ENCODE results near the gene PTPN14.
"Not testable (repeated sequence)": the region's sequence is repeated elsewhere in the genome, so short reads cannot be mapped to it uniquely, and the experiment has no call there.

The PTPN14 gene

DNA sequence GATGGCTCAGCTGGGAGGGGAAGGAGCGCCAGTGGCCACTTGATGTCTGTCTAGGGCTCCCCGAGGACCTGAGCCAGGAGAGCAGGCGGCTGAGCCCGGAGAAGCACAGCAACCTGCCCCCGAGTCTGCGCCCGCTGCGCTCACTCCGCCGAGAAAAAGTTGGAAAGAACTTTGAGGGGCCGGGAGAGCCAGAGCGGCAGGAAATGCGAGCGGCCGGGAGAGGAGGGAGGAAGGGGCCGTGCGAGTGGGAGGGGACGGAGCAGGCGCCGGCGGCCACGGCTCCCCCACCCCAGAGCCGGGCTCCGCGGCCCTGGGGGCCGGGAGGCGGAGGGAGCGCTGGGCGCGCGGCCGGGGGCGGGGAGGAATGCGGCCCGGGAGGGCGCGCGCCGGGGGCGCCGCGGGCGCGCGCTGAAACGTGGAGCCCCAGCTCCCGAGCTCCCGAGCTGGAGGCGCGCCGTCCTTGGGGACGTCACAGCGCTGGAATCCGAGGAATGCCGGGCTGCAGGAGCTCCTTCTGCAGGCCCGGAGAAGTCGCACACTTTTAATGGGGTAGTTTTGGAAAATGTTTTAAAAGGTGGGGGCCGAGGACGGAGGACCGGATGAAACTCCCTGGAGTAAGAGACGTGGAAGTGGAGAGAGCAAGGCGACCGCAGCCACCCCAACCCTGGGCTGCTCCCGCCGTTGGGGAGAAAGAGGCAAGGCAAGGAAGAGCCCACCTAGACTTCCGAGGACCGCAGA, at the start of gene PTPN14:
PTPN14 (minus strand) TSS at position 167 of the 738 bp plus-strand sequence. CDS start 86,799 bp downstream, outside the sequence.
- no peak for DNase-seq (ENCODE audit: low read depth in 2 of 2)

DNA sequence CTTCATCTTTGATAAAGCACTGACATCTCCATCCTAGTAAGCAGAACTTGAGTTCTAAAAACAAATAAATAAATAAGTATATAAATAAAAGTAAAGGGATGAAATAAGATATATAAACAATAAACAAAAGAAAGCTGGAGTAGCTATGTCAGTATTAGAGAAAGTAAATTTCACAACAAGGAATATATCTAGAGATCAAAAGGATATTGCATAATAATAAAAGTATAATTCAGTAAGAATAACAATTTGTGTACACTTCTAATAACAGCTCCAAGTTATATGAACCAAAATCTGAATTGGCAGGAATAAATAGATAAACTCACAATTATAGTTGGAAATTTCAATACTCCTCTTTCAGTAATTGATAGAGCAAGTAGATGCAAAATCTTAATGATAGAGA, 41.8 kb upstream of the PTPN14 start:
- DNase-seq (ENCODE audit: low read depth in 2 of 2) = no peak

DNA sequence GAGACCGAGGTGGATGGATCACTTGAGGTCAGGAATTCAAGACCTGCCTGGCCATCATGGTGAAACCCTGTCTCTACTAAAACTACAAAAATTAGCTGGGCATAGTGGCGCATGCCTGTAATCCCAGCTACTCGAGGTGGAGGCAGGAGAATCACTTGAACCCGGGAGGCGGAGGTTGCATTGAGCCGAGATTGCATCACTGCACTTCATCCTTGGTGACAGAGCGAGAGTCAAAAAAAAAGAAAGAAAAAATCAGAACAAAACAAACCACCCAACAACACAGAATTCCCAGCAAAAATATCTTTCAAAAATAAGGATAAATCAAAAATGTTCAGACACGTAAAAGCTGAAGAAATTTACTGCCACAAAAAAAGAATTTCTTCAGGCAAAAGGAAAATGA, 40.5 kb upstream of the PTPN14 start:
- DNase-seq (ENCODE audit: low read depth in 2 of 2) = not testable (repeated sequence)

DNA sequence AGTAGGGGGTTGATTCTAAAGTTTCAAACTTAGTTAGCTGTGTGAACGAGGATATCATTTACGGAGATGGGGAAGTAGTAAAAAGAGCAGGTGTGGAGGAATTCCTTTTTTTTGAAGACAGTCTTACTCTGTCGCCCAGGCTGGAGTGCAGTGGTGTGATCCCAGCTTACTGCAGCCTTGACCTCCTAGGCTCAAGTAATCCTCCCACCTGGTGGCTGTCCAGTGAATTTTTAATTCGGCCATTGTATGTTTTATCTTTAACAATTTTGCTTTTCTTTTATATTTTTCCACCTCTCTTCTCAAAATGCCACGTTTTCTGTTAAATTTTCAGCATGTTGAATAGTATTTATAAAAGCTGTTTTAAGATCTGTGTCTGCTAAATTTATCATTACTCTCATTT, 39.3 kb upstream of the PTPN14 start:
- DNase-seq (ENCODE audit: low read depth in 2 of 2) = no peak

- no peak for DNase-seq (ENCODE audit: low read depth in 2 of 2)
Measured at GRCh38 chr1:214588963-214589597, 37.7 kb upstream of the PTPN14 start.

DNA sequence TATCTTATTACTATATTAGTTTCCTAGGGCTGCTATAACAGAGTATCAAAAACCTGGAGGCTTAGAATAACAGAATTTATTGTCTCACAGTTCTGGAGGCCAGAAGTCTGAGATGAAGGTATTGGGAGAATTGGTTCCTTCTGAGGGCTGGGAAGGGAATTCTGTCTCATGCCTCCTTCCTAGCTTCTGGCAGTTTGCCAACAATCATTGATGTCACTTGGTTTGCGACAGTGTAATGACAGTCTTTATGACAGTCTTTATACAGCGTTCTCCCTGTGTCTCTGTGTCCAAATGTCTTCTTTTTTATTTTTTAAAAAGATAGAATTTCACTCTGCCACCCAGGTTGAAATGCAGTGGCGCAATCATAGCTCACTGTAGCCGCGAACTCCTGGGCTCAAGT, 35.8 kb upstream of the PTPN14 start:
- no peak for DNase-seq (ENCODE audit: low read depth in 2 of 2)

DNA sequence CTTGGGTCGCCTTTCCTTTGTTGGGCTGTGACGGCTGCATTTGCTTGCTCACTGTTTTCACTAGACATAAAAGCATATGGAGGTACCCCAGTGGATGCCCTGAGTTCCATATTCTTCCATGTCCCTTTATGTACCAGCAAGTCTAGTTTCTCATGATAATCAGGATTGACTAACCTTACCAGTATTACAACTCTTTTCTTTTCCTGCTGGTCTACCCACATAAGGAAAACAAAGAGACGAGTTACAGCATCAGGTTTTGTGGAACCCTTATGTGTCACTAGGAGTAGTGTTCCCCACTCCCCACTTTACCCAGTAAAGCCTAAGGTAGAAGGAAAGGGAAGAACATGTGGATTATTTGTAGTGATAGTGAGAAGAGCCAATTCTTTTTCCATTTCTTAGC, 35.2 kb upstream of the PTPN14 start:
- no peak for DNase-seq (ENCODE audit: low read depth in 2 of 2)

DNA sequence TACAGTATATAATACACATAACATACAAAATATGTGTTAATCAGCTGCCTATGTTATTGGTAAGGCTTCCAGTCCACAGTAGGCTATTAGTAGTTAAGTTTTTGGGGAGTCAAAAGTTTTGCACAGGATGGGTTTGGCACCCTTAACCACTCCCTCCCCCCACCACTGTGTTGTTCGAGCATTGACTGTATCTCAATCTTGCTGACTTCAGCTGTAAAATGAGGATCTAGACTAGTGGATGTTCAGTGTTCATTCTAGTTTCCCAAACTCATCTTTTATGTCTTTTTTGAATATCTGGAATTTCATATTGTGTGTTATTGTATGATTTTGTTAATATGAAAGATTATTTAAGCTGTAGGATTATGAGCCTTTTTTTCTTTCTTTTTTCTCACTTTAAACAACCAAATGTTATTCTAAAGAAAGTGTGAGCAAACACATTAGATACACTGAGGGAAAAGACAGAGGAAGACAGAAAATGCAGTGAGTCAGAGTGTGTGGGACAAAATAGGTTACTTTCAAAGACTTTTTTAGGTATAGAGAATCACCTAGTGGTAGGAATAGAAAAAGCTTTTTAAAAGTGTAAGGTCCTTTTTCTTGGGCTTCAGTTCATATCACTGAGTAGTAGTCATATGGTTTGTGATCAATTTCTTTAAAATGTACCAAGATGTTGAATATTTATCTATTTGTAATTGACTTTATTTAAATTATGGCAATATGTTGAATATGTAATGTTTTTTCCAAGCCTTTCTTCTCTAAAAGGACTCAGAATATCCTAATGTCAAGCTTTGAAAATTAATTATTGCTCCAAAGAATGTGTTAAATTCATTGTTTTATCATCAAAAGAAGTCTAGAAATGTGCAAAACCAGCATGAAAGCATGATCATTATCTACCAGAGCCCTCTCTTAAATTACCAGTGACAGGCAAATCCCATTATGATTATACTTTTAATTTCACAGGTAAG, 33.7 kb upstream of the PTPN14 start:
- DNase-seq (ENCODE audit: low read depth in 2 of 2) = no peak

DNA sequence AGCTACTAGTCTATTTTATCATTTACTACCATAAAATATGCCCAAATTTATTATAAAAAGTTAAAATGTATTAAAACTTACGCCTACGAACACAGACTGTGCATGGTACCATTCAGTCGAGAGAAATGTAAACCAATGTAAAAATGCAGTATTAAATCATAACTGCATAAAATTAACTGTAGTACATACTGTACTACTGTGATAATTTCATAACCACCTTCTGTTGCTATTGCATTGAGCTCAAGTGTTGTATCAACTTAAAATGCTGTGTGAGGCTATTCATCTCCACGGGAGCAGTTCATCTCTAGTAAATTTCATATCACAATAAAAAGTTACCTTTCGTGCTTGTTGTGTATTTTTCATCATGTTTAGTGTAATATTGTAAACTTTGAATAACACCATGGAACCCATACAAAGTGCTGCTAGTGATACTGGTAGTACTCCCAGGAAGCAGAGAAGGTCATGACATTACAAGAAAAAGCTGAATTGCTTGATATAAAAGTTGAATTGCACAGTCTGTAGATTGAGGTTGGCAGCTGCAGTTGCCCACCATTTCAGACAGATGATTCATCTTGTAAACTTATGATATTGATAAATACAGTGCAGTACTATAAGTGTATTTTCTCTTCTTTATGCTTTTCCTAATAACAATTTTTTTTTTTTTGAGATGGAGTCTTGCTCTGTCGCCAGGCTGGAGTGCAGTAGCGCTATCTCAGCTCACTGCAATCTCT, 32.6 kb upstream of the PTPN14 start:
- DNase-seq (ENCODE audit: low read depth in 2 of 2) = no peak

DNA sequence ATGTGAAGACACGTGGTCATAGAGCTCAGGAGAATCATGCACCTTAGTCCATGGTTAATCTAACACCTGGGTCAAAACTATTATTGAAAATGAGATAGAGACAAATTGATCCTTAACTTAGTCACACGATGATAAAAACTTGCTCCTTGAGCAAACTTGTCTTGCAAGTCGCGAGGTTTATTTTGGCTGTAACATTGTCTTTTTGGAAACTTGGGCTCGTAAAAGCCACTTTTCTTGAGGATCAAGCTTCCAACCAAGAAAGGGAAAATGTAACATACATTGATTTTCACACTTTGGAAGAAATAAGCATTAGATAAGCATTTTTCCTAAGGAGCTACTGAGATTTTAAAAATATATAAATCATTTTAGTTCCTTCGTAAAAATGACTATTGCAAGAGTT, 31.7 kb upstream of the PTPN14 start:
- no peak for DNase-seq (ENCODE audit: low read depth in 2 of 2)

DNA sequence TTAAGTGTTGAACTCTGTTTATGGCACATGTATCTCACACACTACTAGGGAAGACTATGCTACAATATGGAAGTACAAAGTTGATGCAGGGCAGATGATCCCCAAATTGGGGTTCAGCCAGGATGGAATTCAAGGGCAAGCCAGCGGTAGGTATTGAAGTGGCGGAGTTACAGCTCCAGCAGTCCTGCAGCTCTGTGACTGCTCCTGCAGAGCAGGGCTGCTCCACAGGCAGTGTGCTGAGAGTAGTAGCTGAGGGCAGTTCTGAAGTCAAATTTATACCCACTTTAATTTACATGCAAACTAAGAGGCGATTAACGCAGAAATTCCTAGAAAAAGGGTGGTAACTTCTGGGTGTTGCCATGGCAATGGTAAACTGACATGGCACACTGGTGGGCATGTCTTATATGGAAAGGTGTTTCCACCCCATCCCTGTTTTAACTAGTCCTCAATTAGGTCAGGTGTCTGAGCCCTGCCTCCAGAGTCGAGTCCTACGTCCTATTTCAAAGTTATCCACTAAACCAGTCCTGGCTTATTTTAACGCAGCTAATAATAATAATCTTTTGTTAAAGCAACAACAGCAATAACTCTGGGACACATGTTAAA, 31.0 kb upstream of the PTPN14 start:
- no peak for DNase-seq (ENCODE audit: low read depth in 2 of 2)

GRCh38 chr1:214581785-214582184, 30.4 kb upstream of the PTPN14 start:
- DNase-seq (ENCODE audit: low read depth in 2 of 2) = no peak

GRCh38 chr1:214579183-214579582, 27.8 kb upstream of the PTPN14 start:
- DNase-seq (ENCODE audit: low read depth in 2 of 2) = no peak

- not testable (repeated sequence) for DNase-seq (ENCODE audit: low read depth in 2 of 2)
Measured at GRCh38 chr1:214576120-214576519, 24.7 kb upstream of the PTPN14 start.

DNA sequence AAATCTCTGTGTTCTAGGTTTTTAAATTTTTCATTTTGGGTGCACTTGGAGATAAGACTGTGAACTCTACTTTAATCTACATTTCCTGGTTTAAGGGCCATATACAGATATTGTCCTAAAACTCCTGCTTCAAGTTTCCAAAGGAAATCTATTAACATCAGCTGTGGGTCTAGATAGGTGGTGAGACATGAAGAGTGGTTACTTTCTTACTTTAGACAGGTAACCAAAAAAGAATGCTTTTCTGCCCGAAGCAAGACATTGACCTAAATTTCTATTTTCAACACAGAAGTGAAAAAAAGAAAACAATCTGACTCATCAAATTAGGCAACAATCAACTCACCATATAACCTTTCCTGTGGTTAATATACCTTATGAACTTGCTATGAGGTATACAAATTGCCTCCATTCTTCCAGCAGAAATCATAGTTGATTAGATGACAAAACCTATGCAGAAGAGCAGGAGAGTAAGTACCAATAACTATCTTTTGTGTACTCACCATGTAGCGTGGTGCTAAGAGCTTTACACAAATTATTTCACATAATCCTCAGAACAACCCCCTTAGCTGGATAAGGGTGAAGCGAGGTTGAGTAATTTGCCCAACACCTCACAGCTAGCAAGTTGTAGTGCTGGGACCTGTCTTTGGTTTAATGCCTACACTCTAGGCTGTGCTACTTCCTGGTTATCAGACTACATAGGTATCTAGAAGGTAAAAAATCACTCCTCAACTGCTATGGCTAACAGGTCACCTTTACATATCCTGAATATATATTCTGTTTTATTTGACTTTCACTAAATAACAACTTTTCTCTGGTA, 23.4 kb upstream of the PTPN14 start:
- DNase-seq (ENCODE audit: low read depth in 2 of 2) = no peak

- DNase-seq (ENCODE audit: low read depth in 2 of 2) = no peak
Measured at GRCh38 chr1:214573386-214574318, 22.2 kb upstream of the PTPN14 start.

DNA sequence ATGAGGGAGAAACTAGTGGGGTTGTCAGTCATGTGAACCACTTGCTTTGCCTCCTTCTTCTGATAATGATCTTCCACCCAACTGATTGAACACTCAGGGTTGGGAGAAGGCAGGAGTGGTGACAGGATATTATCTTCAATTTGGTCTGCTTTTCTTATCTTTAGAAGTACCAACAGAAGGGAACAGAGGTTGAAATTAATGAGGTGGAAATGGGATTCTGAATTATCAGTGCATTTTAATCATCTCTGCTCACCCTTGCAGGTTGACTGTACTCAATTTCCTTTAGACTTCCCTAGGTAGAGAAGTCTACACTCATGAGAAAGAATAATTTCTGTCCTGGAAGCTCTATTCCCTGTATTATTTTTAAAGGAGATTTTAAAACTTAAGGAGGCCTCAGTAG, 19.9 kb upstream of the PTPN14 start:
- no peak for DNase-seq (ENCODE audit: low read depth in 2 of 2)

- no peak for DNase-seq (ENCODE audit: low read depth in 2 of 2)
Measured at GRCh38 chr1:214570442-214570841, 19.0 kb upstream of the PTPN14 start.

DNA sequence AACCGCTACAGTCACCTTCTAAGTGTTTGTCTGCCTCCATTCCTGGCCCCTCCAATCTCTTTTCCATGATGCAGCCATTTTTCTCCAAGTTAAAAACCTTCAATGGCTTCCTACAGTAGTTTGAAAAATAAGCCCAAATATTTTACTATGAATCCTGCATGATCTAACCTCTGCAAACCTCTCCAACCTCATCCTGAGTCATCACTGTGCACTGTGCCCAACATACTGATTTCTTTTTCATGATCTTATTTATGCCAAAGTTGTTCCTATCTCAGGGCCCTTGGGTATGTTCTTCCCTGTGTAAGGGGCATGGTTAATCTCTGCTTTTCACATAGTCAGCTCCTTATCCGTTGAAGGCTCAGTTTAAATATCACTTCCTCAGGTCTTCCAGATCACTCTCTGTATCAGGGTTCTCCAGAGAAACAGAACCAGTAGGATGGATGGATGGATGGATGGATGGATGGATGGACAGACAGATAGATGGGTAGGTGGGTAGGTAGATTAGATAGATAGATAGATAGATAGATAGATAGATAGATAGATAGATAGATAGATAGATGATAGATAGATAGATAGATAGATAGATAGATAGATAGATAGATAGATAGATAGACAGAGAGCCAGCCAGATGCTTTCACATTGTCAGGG, 18.1 kb upstream of the PTPN14 start:
- DNase-seq (ENCODE audit: low read depth in 2 of 2) = no peak
